ENCODE measurements around the gene SPRTN. TPM values are rescaled to one million over a fixed set of nuclear protein-coding genes. Genes with fewer than 3 reads are reported as not detected.

Gene SPRTN
- total and polyA plus RNA-seq, 2 of the 4 experiments (the other 2 are of a cell fraction), result 6.5 to 17.4 TPM

GRCh38 chr1:231322880-231323530 lies 15.1 kb upstream of the SPRTN start:
- Histone ChIP-seq H2BK20ac (ENCODE audit: low read depth, low read length) (no peak overlapping the region), H2AFZ (replicated peaks; ENCODE audit: low read length, poor library complexity) (no peak overlapping the region), H3K18ac (ENCODE audit: low read depth, low read length) (no peak overlapping the region), H3K27ac (ENCODE audit: insufficient read depth, low read length) (no peak overlapping the region), H3K23ac (ENCODE audit: low read depth, low read length) (no peak overlapping the region), H3K14ac (replicated peaks; ENCODE audit: low read depth, low read length) (no peak overlapping the region), H3K36me3 (ENCODE audit: control insufficient read depth, insufficient read depth, low read length) (no peaks in the 10 kb centered on the region), H3K9me1 (ENCODE audit: insufficient read depth, low read length) (no peaks in the 10 kb centered on the region), H2BK15ac (ENCODE audit: low read depth, low read length) (no peak overlapping the region), H4K91ac (ENCODE audit: insufficient read depth, low read depth, low read length) (no peak overlapping the region), H3K4me1 (ENCODE audit: control insufficient read depth, insufficient read depth, low read length) (no peaks in the 10 kb centered on the region), H2BK5ac (ENCODE audit: low read depth, low read length, poor library complexity, severe bottlenecking) (no peak overlapping the region), H4K5ac (ENCODE audit: low read depth, low read length) (no peak overlapping the region), H3K79me1 (ENCODE audit: low read depth in 1 of 2, low read length in 2 of 2) (no peaks in the 10 kb centered on the region), H3K9me3 (ENCODE audit: control insufficient read depth, insufficient read depth, low read length) (no peaks in the 10 kb centered on the region), H4K20me1 (ENCODE audit: insufficient read depth, low read length) (no peaks in the 10 kb centered on the region), H3K4me3 (ENCODE audit: insufficient read depth, low read depth, low read length) (no peak overlapping the region), H2AK9ac (replicated peaks; ENCODE audit: low read depth, low read length, poor library complexity) (no peak overlapping the region), H2AK5ac (ENCODE audit: low read depth, low read length) (no peak overlapping the region), H3K56ac (ENCODE audit: extremely low read depth, insufficient read depth, low read length) (no peak overlapping the region), H3K4ac (ENCODE audit: low read depth, low read length) (no peak overlapping the region), H3K9ac (ENCODE audit: low read depth, low read length) (no peak overlapping the region), H3K4me2 (ENCODE audit: low read depth, low read length) (no peak overlapping the region), H4K8ac (ENCODE audit: low read depth in 2 of 2, low read length in 2 of 2) (no peak overlapping the region), H3K27me3 (ENCODE audit: control insufficient read depth, insufficient read depth, low read length) (no peaks in the 10 kb centered on the region), H2BK120ac (ENCODE audit: low read depth, low read length) (no peak overlapping the region)
- ATAC-seq (ENCODE audit: low read depth) (no peak), DNase-seq (no peak)
- CTCF ChIA-PET, result no interaction called here
- dilution Hi-C loops (cut with HindIII; ENCODE audit: low sequenced_read_pairs, unreplicated experiment) (no loop called here), intact Hi-C loops (cut with micrococcal nuclease) (no loop called here), in situ Hi-C loops (cut with MboI; ENCODE audit: low sequenced_read_pairs) (no loop called here)
- no peak for TF ChIP-seq MXI1 (IDR thresholded peaks at IDR 0.05; ENCODE audit: borderline replicate concordance, low read depth, low read length)
- TF ChIP-seq CEBPB (IDR thresholded peaks at IDR 0.05; ENCODE audit: low read depth, low read length), result no peak
- POLR2A ChIA-PET (ENCODE audit: unreplicated experiment), result no interaction called here
- WGBS, 2 experiments (ENCODE audit: extremely low coverage in 2 of 2, insufficient read length in 1 of 2), result 80% methylated on average over 1 of the region's 7 CpGs; no CpG with 5 or more reads in 1 of the 2 experiments
- BruUV-seq (replicated peaks), result no TSS peak
